Pancreas (tissue), 10 donors: ENCODE results near the gene ABL2. TPM values are rescaled to one million over a fixed set of nuclear protein-coding genes. Genes with fewer than 3 reads are reported as not detected.

Experiments
- ATAC-seq, 4 donors: fragments of 200-7000 bp; cut with Tn5 transposase; one replicate each; pipeline versions ENCODE4 v1.8.0 to v1.9.1; 2020; ENCODE audit warnings: mild to moderate bottlenecking in 4 of 4, moderate library complexity in 4 of 4
- DNase-seq, 6 donors: peaks; one replicate each; pipeline ENCODE4 v3.0.0-alpha.2; 2020
- FAIRE-seq: peaks from 2 replicates; lab custom pipeline; 2012; peaks lifted over from hg19 to GRCh38; lab: Jason Lieb, UNC
- H3K27ac ChIP-seq, 4 donors: fragments of 200-600 bp; sonication (generic); 1 replicate in 3 of 4; 2 replicates in 1 of 4; pipeline versions ENCODE4 v1.5.0 to v1.8.0; 2020
- H3K27me3 ChIP-seq, 4 donors: fragments of 200-600 bp; one replicate each; pipeline ENCODE4 v1.8.0; 2021
- H3K36me3 ChIP-seq, 3 donors: fragments of 200-600 bp; sonication (generic) in 1 of 3; one replicate each; pipeline versions ENCODE4 v1.5.0 to v1.8.0; 2020 to 2021
- H3K4me1 ChIP-seq, 3 donors: fragments of 200-600 bp; one replicate each; pipeline ENCODE4 v1.8.0; 2021
- H3K4me3 ChIP-seq, 4 donors: fragments of 200-600 bp; sonication (generic) in 2 of 4; one replicate each; pipeline versions ENCODE4 v1.5.0 to v1.8.0; 2020 to 2021
- H3K9me3 ChIP-seq, 4 donors: fragments of 200-600 bp; one replicate each; pipeline ENCODE4 v1.8.0; 2021
- CTCF ChIP-seq, 4 donors: fragments of 200-600 bp; sonication (generic) in 3 of 4; IDR thresholded peaks; one replicate each; pipeline versions ENCODE4 v1.5.0 to v1.8.0; 2021; ENCODE audit warnings: antibody characterized with exemption in 4 of 4
- WGBS, 2 donors: extraction: QIAGEN DNeasy Blood & Tissue Kit; methylation state at CpG; one replicate each; pipeline ENCODE4 v1.1.7; 2013; 5-methylcytosine and 5-hydroxymethylcytosine counted together
- intact Hi-C, 3 donors: fragments of 100-400 bp; cut with DNase I; formaldehyde crosslinking; loops; one replicate each; pipeline versions ENCODE4 v1.11.1 to v1.14.2; 2022
- polyA plus RNA-seq, 2 donors: library from polyadenylated mRNA; stranded (reverse); fragments of 200-250 nt; gene quantifications; one replicate each; pipeline ENCODE4 v1.2.3, GENCODE V29; 2013
- total RNA-seq, 6 donors: library from RNA; stranded (reverse); fragmentation: NEBNext Ultra II Directional in 4 of 6; extraction: Animal tissue kit (Norgen Biotek cat#: 25700) in 4 of 6; gene quantifications; one replicate each; pipeline versions ENCODE4 v1.2.1 to v1.2.4, GENCODE V29; 2021 to 2023
- donor health status: healthy with polysubstance abuse.
- donor health status: DM: no; HTN: no; CAD: no; lungs with moderate emphysema.
- donor health status: DM: no; HTN: no; CAD: no.
- donor health status: control.
- donor health status: control.
- donor health status: Bipolar disorder and iron deficiency.
- donor health status: DM: yes; HTN: yes; CAD: no.
- donor health status: DM: no; HTN: no; CAD: no.
- donor health status: DM: no; HTN: no; CAD: no.
- donor health status: DM: yes; HTN: yes; CAD: no.

Gene ABL2
- total and polyA plus RNA-seq, 8 donors: 3.4 to 13.8 (median 8.9) TPM

DNA sequence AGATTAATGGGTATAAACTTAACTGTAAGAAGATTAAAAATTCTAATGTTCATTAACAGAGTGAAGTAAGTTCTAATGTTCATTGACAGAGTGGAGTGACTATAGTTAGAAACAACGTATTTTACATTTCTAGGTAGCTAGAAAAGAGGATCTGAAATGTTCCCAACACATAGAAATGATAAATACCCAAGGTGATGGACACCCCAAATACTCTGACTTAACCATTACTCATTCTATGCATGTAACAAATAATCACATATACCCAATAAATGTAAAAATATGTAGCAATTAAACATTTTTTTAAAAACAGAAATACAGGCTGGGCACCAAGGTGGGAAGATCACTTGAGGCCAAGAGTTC lies 62.1 kb downstream of the ABL2 start:
- FAIRE-seq: no peak

GRCh38 chr1:179166663-179167417 lies 62.6 kb downstream of the ABL2 start:
- ATAC-seq: no peak
- Histone ChIP-seq H3K36me3 (no peaks in the 10 kb centered on the region), H3K4me1 (no peaks in the 10 kb centered on the region), H3K4me3 (no peak overlapping the region), H3K27ac (no peak overlapping the region), H3K9me3 (no peaks in the 10 kb centered on the region), H3K27me3 (no peaks in the 10 kb centered on the region)
- FAIRE-seq: no peak
- no peak for DNase-seq
- no peak for TF ChIP-seq CTCF (IDR thresholded peaks at IDR 0.05)
- 77 to 80% methylated on average over 8 of the region's 8 CpGs for WGBS, 2 donors
- intact Hi-C loops: no loop called here

More for the DNA sequence above, 62.1 kb downstream of the ABL2 start:
- no peaks in the 10 kb centered on the region for H3K9me3 ChIP-seq
- ATAC-seq (no peak), DNase-seq (no peak)
- no peak overlapping the region for H3K27ac ChIP-seq
- 70 to 89% methylated on average over 1 of the region's 1 CpG for WGBS, 2 donors
- no peaks in the 10 kb centered on the region for H3K27me3 ChIP-seq
- TF ChIP-seq CTCF (IDR thresholded peaks at IDR 0.05): no peak
- H3K4me3 ChIP-seq: no peak overlapping the region
- no peaks in the 10 kb centered on the region for H3K4me1 ChIP-seq
- intact Hi-C loops: no loop called here
- no peaks in the 10 kb centered on the region for H3K36me3 ChIP-seq

GRCh38 chr1:179164494-179164893 lies 65.0 kb downstream of the ABL2 start:
- no peak for DNase-seq
- no peaks in the 10 kb centered on the region for H3K4me1 ChIP-seq
- 97 to 100% methylated on average over 1 of the region's 1 CpG for WGBS, 2 donors
- H3K27me3 ChIP-seq: no peaks in the 10 kb centered on the region
- no peak for TF ChIP-seq CTCF (IDR thresholded peaks at IDR 0.05)
- intact Hi-C loops: no loop called here
- ATAC-seq: no peak
- no peak overlapping the region for H3K27ac ChIP-seq
- no peaks in the 10 kb centered on the region for H3K36me3 ChIP-seq
- no peaks in the 10 kb centered on the region for H3K9me3 ChIP-seq
- no peak for FAIRE-seq
- H3K4me3 ChIP-seq: no peak overlapping the region

- Histone ChIP-seq H3K27ac (no peak overlapping the region), H3K27me3 (no peaks in the 10 kb centered on the region), H3K4me3 (no peak overlapping the region), H3K36me3 (no peaks in the 10 kb centered on the region), H3K4me1 (peaks cover 13 to 23% (median 14%) of the 10 kb centered on the region in 3 donors), H3K9me3 (no peaks in the 10 kb centered on the region)
- 96 to 99% methylated on average over 6 of the region's 6 CpGs for WGBS, 2 donors
- DNase-seq (no peak), ATAC-seq (no peak), FAIRE-seq (no peak)
- intact Hi-C loops: no loop called here
- TF ChIP-seq CTCF (IDR thresholded peaks at IDR 0.05): no peak
Observed at GRCh38 chr1:179156708-179157107, 72.8 kb downstream of the ABL2 start.

- Histone ChIP-seq H3K36me3 (no peaks in the 10 kb centered on the region), H3K27me3 (no peaks in the 10 kb centered on the region), H3K4me3 (no peak overlapping the region), H3K9me3 (no peaks in the 10 kb centered on the region), H3K4me1 (peaks cover 18 to 29% (median 21%) of the 10 kb centered on the region in 3 donors), H3K27ac (no peak overlapping the region)
- DNase-seq (no peak), ATAC-seq (no peak), FAIRE-seq (no peak)
- 63 to 79% methylated on average over 1 of the region's 1 CpG for WGBS, 2 donors
- intact Hi-C loops: no loop called here
- TF ChIP-seq CTCF (IDR thresholded peaks at IDR 0.05): no peak
Observed at GRCh38 chr1:179156026-179156425, 73.5 kb downstream of the ABL2 start.
